ENCODE measurements around the gene ATP8A1. TPM values are rescaled to one million over a fixed set of nuclear protein-coding genes. Genes with fewer than 3 reads are reported as not detected.
"Not testable (repeated sequence)": the region's sequence is repeated elsewhere in the genome, so short reads cannot be mapped to it uniquely, and the experiment has no call there.

The ATP8A1 gene
- total RNA-seq = 10 to 100 TPM; 10.5 to 37.0 (median 16.4) TPM

DNA sequence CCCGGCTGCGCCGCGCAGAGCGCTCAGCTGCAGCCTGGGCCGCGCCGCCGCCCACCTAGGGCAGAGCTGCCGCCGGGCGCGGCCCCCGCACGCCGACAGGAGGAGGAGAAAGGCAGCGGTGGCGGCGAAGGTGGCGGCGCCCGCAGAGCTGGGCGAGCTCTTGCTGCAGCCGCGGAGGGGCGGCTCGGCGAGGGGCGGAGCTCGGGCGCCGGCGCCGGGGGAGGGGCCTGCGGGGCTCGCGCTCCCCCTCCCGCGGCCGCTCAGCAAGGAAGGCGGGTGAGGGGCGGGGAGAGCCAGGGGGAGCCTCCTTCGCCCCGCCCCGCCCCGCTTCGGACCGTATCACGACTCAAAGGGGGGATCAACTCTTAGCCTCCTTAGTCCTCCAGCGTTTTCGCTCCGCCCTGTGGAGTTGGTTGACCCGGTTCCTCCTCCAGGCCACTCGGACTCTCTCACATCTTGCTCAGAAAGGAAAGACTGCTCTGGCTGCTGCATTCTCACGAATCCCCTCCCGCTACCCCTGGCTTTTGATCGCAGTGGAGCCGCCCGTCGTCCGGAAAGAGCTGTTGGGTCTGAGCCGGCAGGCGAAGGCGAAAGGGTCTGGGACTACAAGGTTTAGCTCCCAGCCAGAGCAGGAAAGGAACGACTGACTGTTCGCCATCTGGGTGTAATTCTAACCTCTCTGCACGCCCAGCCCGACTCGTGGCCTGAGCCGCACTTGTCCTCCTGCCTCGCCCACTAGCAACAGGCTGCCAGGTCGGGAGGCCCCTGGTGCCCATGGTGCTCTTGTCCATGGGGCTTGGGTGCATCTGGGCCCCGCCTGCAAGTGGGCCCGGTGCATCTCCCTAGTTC is at the start of gene ATP8A1:
Gene ATP8A1 (minus strand): TSS at position 162 of the 849 bp plus-strand sequence. CDS start 232 bp downstream, outside the sequence.
- DNase-seq (ENCODE audit: low spot score) (peak; percentile 86), ATAC-seq (ENCODE audit: low FRiP score) (peak; percentile 97)
- TF ChIP-seq, protein P1, sequence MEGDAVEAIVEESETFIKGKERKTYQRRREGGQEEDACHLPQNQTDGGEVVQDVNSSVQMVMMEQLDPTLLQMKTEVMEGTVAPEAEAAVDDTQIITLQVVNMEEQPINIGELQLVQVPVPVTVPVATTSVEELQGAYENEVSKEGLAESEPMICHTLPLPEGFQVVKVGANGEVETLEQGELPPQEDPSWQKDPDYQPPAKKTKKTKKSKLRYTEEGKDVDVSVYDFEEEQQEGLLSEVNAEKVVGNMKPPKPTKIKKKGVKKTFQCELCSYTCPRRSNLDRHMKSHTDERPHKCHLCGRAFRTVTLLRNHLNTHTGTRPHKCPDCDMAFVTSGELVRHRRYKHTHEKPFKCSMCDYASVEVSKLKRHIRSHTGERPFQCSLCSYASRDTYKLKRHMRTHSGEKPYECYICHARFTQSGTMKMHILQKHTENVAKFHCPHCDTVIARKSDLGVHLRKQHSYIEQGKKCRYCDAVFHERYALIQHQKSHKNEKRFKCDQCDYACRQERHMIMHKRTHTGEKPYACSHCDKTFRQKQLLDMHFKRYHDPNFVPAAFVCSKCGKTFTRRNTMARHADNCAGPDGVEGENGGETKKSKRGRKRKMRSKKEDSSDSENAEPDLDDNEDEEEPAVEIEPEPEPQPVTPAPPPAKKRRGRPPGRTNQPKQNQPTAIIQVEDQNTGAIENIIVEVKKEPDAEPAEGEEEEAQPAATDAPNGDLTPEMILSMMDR (IDR thresholded peaks at IDR 0.05) = no peak

DNA sequence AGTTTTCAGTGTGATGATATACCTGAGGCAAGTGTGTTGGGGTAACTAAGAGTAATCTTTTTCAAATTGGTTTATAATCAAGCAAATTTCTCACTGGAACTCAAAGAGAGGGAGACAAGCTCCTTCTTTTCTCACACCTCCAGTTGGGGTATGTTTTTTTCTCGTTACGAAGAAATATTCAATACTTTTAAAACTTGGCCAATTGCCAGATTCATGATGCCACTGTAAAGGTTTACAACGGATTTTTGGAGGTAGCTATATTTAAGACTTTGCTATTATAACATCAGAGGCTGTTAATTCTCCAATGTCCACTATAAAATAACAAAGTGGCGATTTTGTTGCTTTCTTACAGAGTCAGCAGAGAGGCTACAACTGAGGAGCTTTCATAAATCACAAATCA is 49.2 kb upstream of the ATP8A1 start:
- DNase-seq (ENCODE audit: low spot score) = no peak
- TF ChIP-seq, protein P1 (IDR thresholded peaks at IDR 0.05) = no peak
- ATAC-seq (ENCODE audit: low FRiP score) = no peak

DNA sequence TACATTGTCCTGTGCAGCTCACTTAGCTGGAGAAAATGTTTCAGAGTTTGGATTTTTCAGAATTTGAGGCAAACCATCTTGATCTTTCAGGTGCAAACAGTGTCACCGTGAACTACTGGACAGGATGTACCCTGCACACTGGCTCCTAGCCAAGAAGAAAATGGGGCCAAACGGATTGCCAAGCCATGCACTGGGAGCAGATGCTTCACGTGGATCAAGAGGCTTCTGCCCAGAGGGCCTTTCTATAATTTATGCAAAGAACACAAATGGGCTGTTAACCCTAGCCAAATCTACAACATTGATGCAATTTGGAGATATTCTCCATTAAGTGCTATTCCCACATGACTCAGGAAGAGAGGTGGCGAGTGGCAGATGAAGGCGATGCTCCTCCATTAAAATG is 46.9 kb upstream of the ATP8A1 start:
- TF ChIP-seq, protein P1 (IDR thresholded peaks at IDR 0.05) = no peak
- ATAC-seq (ENCODE audit: low FRiP score) (no peak), DNase-seq (ENCODE audit: low spot score) (no peak)

DNA sequence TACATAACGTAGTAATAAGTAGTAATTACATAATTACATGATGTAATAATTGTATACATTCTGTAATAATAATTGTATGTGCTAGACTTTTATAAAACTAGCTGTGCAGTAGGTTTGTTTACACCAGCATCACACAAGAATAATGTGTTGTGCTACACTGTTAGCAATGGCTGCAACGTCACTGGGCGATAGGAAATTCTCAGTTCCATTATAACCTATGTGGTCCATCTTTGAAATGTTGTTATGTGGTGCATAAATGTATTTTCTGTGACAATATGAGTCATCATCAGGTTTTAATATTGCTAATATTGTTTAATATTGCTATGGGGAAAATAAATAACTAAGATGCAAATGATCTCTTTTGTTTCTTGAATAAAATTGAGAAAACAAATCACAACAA is 46.0 kb upstream of the ATP8A1 start:
- no peak for ATAC-seq (ENCODE audit: low FRiP score)
- TF ChIP-seq, protein P1 (IDR thresholded peaks at IDR 0.05) = no peak

DNA sequence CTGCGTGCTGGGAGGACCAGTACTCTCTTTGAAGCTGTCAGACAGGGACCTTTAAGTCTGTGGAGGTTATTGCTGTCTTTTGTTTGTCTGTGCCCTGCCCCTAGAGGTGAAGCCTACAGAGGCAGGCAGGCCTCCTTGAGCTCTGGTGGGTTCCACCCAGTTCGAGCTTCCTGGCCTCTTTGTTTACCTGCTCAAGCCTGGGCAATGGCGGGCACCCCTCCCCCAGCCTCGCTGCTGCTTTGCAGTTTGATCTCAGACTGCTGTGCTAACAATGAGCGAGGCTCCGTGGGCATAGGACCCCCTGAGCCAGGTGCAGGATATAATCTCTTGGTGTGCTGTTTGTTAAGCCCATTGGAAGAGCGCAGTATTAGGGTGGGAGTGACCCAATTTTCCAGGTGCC is 44.9 kb upstream of the ATP8A1 start:
- DNase-seq (ENCODE audit: low spot score); ATAC-seq (ENCODE audit: low FRiP score): not testable (repeated sequence)

More for the DNA sequence above, 46.0 kb upstream of the ATP8A1 start:
- DNase-seq (ENCODE audit: low spot score) = no peak

DNA sequence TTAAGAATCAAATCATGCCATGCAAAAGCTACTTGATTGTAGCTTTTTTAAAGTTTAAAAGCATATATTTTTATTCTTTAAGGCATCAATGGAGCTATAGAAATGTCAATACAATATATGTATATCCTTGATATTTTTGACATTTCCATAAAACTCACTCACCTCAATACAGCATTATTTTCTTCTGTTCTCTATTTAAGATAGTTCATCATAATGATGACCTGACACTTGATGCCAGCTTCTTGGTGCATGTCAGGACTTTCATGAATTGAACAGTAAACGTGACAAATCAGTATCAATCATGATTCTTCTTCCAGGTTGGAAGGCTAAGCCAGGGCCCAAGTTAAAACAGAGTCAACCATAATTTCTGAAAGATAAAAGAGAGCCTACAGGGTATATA is 33.6 kb upstream of the ATP8A1 start:
- TF ChIP-seq, protein P1 (IDR thresholded peaks at IDR 0.05) = no peak
- ATAC-seq (ENCODE audit: low FRiP score) (no peak), DNase-seq (ENCODE audit: low spot score) (no peak)

DNA sequence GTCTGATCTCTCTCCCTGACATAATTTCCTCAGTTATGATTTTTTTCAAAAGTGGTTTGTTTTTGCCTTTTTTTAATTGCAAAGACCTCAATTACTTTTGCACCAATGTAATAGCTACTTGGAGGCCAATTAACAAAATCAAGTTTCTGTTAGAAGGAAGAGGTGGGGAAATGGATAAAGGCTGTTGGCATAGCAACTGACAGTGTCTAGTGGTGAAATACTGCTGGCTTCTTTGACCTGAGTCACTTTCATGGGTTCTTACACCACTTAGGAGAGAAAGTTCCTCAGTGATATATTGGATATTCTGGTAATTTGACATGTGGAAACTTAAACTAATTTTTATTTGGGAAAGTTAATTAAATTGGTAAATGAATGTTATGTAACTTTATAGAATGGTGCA is 26.5 kb upstream of the ATP8A1 start:
- TF ChIP-seq, protein P1 (IDR thresholded peaks at IDR 0.05) = no peak
- no peak for ATAC-seq (ENCODE audit: low FRiP score)
- no peak for DNase-seq (ENCODE audit: low spot score)
